Measurements from ENCODE around the gene DIDO1. TPM values are rescaled to one million over a fixed set of nuclear protein-coding genes. Genes with fewer than 3 reads are reported as not detected.

Gene DIDO1
- total and polyA plus RNA-seq, 2 of the 13 experiments (the other 11 are each of a cell fraction or from before 2014, with no cell fraction given), result 75.0 to 75.1 TPM

DNA sequence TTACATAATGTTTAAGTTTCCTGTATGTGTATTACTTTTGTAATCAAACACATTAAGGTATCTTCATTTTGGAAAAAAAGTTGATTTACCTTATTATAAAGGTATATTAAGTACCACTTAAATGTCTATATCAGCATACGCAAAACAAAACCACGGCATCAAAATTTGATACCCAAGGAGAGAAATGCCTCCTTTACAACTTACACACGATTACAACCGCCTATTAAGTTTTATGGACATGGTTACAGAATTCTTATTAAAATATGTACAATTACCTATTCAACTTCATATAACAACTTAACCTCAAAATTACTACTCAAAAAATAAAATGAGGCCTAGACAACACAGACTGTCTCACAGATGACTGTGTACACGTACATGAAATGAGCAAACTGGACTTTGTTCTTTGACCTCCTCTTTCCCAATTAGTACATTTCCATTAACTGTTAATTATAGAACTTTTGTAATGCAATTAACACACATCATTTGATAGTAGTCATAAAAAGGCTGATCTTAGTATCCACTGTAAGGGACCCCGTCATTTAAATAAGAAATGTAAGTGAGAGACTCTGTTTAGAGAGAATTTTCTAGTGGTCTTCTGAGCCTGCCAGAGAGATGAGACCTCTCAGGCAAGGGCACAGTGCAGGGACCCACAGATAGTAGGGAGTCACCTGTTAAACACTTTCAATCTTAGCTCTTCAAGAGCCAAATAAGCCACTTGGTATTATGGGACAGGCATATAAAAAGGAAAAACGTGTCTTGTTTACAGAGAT is 2.5 kb downstream of the DIDO1 start (continued):
- TF ChIP-seq RXRB (CRISPR knock-in tag; IDR thresholded peaks at IDR 0.05; ENCODE audit: borderline replicate concordance) (peak; percentile 84; the same call in 1 of the 2 replicates), SPEN (CRISPR knock-in tag; IDR thresholded peaks at IDR 0.05; ENCODE audit: low read depth) (no peak), NR2C2 (CRISPR knock-in tag; IDR thresholded peaks at IDR 0.05; ENCODE audit: borderline replicate concordance) (no peak; the same call in none of the 2 replicates), ZNF234 (CRISPR knock-in tag; conservative IDR thresholded peaks at IDR 0.05) (no peak), NR3C1 (CRISPR knock-in tag; IDR thresholded peaks at IDR 0.05) (no peak), ZKSCAN8 (CRISPR knock-in tag; IDR thresholded peaks at IDR 0.05; ENCODE audit: borderline replicate concordance) (no peak), ZNF674 (CRISPR knock-in tag; IDR thresholded peaks at IDR 0.05; ENCODE audit: low read depth) (no peak), ZNF605 (CRISPR knock-in tag; IDR thresholded peaks at IDR 0.05) (no peak), SMAD9 (CRISPR knock-in tag; IDR thresholded peaks at IDR 0.05) (no peak), KDM2A (CRISPR knock-in tag; IDR thresholded peaks at IDR 0.05; ENCODE audit: borderline replicate concordance, low read depth) (no peak), TARDBP (CRISPR knock-in tag; IDR thresholded peaks at IDR 0.05) (peak; percentile 40; the same call in 1 of the 2 replicates), MTA1 (CRISPR knock-in tag; IDR thresholded peaks at IDR 0.05; ENCODE audit: borderline replicate concordance) (no peak), MYC (CRISPR knock-in tag; IDR thresholded peaks at IDR 0.05; ENCODE audit: borderline replicate concordance) (no peak), ZNF12 (CRISPR knock-in tag; IDR thresholded peaks at IDR 0.05) (no peak), POLR2AphosphoS5 (IDR thresholded peaks at IDR 0.05; ENCODE audit: low read depth, low read length) (peak; percentile 2; the same call in 1 of the 2 replicates), ZNF83 (CRISPR knock-in tag; IDR thresholded peaks at IDR 0.05; ENCODE audit: borderline replicate concordance) (no peak), KLF12 (CRISPR knock-in tag; IDR thresholded peaks at IDR 0.05; ENCODE audit: borderline replicate concordance) (no peak), FOXM1 (CRISPR knock-in tag; IDR thresholded peaks at IDR 0.05) (no peak), NONO (IDR thresholded peaks at IDR 0.05) (no peak), NONO (CRISPR knock-in tag; conservative IDR thresholded peaks at IDR 0.05) (no peak), MEF2D (CRISPR knock-in tag; IDR thresholded peaks at IDR 0.05) (peak; percentile 16; the same call in 1 of the 2 replicates), KLF9 (CRISPR knock-in tag; IDR thresholded peaks at IDR 0.05; ENCODE audit: low read depth) (no peak; the same call in 1 of the 2 replicates), HNF4A (CRISPR knock-in tag; IDR thresholded peaks at IDR 0.05) (peak; percentile 99)
- TF ChIP-seq, protein P1, sequence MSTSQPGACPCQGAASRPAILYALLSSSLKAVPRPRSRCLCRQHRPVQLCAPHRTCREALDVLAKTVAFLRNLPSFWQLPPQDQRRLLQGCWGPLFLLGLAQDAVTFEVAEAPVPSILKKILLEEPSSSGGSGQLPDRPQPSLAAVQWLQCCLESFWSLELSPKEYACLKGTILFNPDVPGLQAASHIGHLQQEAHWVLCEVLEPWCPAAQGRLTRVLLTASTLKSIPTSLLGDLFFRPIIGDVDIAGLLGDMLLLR (CRISPR knock-in tag; IDR thresholded peaks at IDR 0.05), result no peak
- TF ChIP-seq, protein P2, sequence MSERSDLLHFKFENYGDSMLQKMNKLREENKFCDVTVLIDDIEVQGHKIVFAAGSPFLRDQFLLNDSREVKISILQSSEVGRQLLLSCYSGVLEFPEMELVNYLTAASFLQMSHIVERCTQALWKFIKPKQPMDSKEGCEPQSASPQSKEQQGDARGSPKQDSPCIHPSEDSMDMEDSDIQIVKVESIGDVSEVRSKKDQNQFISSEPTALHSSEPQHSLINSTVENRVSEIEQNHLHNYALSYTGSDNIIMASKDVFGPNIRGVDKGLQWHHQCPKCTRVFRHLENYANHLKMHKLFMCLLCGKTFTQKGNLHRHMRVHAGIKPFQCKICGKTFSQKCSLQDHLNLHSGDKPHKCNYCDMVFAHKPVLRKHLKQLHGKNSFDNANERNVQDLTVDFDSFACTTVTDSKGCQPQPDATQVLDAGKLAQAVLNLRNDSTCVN (CRISPR knock-in tag; IDR thresholded peaks at IDR 0.05; ENCODE audit: borderline replicate concordance), result no peak
- TF ChIP-seq, protein P3, sequence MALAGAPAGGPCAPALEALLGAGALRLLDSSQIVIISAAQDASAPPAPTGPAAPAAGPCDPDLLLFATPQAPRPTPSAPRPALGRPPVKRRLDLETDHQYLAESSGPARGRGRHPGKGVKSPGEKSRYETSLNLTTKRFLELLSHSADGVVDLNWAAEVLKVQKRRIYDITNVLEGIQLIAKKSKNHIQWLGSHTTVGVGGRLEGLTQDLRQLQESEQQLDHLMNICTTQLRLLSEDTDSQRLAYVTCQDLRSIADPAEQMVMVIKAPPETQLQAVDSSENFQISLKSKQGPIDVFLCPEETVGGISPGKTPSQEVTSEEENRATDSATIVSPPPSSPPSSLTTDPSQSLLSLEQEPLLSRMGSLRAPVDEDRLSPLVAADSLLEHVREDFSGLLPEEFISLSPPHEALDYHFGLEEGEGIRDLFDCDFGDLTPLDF (CRISPR knock-in tag; IDR thresholded peaks at IDR 0.05), result no peak
- TF ChIP-seq, protein P4, sequence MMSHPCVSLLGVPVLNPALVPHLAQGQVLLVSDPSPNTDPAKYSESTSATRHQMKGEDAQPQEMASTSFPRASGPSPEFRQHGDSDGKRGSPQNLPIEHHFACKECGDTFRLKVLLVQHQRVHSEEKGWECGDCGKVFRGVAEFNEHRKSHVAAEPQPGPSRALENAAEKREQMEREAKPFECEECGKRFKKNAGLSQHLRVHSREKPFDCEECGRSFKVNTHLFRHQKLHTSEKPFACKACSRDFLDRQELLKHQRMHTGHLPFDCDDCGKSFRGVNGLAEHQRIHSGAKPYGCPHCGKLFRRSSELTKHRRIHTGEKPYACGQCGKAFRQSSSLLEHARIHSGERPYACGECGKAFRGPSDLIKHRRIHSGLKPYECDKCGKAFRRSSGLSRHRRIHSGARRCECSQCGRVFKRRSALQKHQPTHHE (CRISPR knock-in tag; IDR thresholded peaks at IDR 0.05; ENCODE audit: borderline replicate concordance), result 0 out of 2 replicates have a peak, but pooled peaks have one; percentile 40

Measured in HepG2 (cell line).